ENCODE results near the gene MAGI1.

GRCh38 chr3:65523878-65524277 lies 514.8 kb downstream of the MAGI1 start:
- no peak for TF ChIP-seq POLR2AphosphoS5 (IDR thresholded peaks at IDR 0.05)
- TF ChIP-seq, protein P1, sequence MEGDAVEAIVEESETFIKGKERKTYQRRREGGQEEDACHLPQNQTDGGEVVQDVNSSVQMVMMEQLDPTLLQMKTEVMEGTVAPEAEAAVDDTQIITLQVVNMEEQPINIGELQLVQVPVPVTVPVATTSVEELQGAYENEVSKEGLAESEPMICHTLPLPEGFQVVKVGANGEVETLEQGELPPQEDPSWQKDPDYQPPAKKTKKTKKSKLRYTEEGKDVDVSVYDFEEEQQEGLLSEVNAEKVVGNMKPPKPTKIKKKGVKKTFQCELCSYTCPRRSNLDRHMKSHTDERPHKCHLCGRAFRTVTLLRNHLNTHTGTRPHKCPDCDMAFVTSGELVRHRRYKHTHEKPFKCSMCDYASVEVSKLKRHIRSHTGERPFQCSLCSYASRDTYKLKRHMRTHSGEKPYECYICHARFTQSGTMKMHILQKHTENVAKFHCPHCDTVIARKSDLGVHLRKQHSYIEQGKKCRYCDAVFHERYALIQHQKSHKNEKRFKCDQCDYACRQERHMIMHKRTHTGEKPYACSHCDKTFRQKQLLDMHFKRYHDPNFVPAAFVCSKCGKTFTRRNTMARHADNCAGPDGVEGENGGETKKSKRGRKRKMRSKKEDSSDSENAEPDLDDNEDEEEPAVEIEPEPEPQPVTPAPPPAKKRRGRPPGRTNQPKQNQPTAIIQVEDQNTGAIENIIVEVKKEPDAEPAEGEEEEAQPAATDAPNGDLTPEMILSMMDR (IDR thresholded peaks at IDR 0.05), result no peak
